HG02610 (cell line): ENCODE data around the gene MOK.
A peak's percentile ranks its signal among the peaks of the same experiment; 100 is the strongest.

ENCODE experiments used
- ATAC-seq: cut with Tn5 transposase; IDR thresholded peaks from one replicate; pipeline ENCODE4 v1.9.1; 2021; ENCODE audit warnings: mild to moderate bottlenecking, moderate library complexity; ENCODE audit not compliant: unreplicated experiment

The MOK gene

GRCh38 chr14:102209224-102209966 lies 95.6 kb downstream of the MOK start:
- ATAC-seq: no peak

DNA sequence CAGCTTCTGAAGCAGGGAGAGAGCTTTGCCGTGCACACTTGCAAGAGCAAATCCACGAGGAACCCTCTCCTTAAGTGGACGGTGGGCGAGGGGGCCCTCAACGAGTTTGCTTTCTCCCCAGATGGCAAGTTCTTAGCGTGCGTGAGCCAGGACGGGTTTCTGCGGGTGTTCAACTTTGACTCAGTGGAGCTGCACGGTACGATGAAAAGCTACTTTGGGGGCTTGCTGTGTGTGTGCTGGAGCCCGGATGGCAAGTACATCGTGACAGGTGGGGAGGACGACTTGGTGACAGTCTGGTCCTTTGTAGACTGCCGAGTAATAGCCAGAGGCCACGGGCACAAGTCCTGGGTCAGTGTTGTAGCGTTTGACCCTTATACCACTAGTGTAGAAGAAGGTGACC lies 96.2 kb downstream of the MOK start:
- ATAC-seq: no peak

DNA sequence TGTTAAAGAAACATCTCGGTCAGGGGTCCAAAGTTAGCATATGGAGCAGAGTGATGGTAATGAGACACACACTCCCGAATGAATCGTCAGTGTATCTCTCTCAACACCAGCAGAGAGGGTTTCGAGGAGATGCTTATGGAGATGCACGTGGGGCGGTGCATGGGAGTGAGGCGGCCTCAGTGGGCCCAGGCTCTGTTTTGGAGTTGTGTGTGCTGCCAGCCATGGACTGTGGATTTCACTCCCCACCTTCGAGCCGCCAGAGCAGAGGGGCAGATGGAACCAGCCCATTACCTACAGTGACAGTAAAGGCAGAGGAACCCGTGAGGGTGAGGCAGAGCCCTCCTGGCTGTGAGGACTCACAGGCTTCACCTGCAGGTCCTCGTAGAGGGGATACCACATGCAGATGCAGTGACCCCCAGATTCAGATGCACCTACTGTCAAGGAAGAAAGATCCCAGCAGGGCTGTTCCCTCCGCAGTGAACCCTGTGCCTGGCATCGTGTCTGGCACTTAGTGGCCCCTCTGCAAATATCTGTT lies 97.1 kb downstream of the MOK start:
- no peak for ATAC-seq

- ATAC-seq: no peak
Measured at GRCh38 chr14:102206918-102207317, 98.0 kb downstream of the MOK start.

DNA sequence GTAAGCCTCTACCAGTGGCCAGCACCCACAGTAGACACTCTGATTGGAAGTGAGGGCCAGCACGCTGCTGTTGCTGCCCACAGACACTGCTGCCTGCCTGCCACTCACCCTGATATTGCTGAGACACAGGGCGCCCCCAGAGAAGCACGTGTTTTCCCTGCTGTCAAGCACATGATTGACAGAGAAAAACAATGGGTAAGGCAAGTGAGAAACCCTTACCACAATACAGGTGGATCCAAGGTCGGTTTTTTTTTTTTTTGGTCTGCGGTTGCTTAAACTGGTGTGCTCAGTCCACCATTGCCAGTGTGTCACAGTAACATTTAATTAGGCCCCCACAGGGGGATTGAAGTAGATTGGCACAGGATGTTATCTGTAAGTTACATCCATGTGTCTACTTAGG lies 99.4 kb downstream of the MOK start:
- no peak for ATAC-seq

GRCh38 chr14:102203382-102203781 lies 101.6 kb downstream of the MOK start:
- no peak for ATAC-seq

GRCh38 chr14:102202944-102203343 lies 102.0 kb downstream of the MOK start:
- no peak for ATAC-seq

DNA sequence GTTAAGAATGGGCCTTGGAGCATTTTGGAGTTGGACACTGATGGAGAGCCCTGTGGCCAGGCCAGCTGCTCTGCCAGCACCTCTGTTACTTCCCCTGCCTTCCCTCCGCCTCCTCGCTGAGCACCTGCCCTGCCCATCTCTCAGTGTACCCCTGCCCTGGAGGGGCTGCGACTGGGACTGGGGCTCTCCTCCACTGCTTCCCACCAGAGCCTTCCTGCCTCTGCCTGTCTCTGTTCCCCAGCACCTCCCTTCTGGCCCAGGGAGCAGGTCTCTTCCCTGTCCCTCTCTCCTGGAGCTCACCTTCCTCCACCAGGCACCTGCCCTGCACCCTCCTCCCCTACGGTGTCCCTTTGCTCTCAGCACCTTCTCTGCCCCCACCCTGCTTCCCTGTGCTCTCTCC lies 103.2 kb downstream of the MOK start:
- ATAC-seq: peak; percentile 21

GRCh38 chr14:102201353-102201738 lies 103.6 kb downstream of the MOK start:
- peak; percentile 69 for ATAC-seq

GRCh38 chr14:102200690-102201352 lies 104.1 kb downstream of the MOK start:
- ATAC-seq: peak; percentile 16

- no peak for ATAC-seq
Measured at GRCh38 chr14:102197317-102197853, 107.6 kb downstream of the MOK start.

DNA sequence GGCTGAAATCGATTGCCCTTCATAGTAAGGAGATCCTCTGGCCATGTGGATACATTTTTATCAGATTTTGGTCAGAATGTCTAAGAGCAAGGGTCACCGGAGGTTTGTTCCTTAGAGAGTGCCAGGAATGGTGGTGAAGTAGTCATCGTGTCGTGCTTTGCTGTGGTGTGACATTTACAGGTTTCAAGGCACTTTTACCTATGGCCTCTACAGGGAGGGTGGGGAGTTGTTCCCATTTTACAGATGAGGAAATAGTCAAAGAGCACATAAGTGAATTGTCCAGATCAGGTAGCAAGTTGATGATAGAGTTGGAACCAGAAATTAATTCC lies 108.1 kb downstream of the MOK start:
- ATAC-seq: no peak

- ATAC-seq: no peak
Measured at GRCh38 chr14:102196039-102196901, 108.7 kb downstream of the MOK start.

- ATAC-seq: no peak
Measured at GRCh38 chr14:102195446-102195845, 109.5 kb downstream of the MOK start.

DNA sequence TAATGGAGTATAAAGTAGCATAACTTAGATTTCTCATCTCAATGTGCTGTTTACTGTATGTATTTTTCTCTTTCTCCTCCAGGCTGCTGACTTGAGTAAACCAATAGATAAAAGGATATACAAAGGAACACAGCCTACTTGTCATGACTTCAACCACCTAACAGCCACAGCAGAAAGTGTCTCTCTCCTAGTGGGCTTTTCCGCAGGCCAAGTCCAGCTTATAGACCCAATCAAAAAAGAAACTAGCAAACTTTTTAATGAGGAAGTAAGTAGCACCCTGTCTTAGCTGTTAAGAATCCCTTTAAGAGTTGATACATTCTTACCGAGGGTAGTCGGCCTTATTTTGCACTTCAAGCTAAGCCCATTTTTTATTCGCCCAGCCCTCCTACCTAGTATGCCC lies 110.1 kb downstream of the MOK start:
- ATAC-seq: no peak

DNA sequence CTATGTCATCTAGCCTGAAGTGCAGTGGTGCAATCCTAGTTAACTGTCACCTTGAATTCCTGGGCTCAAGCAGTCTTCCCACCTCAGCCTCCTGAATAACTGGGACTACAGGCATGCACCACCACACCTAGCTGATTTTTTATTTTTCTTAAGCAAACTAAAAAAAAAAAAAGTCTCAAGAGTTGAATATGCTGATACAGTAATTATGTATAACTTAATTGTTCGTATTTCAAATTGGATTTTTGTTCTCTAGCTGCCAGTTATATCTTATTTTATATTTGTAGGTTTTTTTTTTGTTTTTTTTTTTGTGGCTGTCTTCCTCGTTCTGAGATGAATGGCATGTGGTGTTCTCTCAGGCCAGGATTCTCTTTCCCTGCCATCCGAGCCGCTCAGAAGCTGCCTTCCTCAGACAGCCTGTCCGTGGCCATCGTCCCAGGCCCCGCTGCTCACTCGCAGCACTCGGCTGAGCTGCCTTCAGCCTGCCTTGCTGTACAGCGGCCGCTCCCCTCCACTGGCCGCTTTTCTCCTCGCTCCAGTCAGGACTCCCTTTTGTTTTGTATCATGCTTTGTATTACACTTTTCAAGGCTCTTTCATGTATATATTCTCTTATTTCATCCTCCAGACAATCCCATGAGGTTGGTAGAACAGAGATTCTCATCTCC lies 112.0 kb downstream of the MOK start:
- no peak for ATAC-seq

DNA sequence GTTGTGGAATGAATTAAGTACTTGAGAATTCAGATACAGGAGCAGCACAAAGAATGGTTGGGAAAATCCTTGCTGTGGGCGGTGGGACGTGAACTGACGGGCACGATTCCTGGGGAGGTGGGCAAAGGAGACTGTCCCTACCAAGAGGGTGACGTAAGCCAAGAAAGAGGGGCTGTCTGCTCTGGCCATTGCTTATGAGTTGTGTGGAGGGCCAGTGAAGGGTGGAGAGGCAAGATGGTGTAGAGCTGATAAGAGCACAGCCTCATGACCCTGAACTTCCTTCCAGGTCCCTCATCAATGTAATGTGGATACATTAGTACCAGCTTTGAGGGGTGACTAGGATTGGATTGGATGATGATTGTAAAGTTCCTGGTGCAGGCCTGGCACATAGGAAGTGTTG lies 115.1 kb downstream of the MOK start:
- ATAC-seq: no peak

DNA sequence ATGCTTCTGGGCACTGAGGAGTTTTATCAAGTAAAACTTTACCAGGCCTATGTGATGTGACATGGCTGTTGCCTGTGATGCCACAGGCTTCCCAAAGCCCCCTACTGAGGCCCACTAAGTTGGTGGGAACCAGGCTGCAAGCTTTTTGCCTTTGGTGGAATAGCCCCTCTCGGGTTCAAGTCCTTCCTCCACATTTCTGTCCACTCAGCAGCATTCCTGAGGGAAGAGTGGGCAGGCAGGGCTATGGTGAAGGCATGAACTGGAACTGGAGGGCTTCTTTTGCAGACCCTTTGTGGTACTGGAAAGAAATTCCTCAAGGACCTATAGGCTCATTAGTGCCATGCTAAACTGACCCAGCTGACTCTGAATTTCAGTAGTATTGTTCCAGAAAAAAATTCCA lies 116.8 kb downstream of the MOK start:
- no peak for ATAC-seq

DNA sequence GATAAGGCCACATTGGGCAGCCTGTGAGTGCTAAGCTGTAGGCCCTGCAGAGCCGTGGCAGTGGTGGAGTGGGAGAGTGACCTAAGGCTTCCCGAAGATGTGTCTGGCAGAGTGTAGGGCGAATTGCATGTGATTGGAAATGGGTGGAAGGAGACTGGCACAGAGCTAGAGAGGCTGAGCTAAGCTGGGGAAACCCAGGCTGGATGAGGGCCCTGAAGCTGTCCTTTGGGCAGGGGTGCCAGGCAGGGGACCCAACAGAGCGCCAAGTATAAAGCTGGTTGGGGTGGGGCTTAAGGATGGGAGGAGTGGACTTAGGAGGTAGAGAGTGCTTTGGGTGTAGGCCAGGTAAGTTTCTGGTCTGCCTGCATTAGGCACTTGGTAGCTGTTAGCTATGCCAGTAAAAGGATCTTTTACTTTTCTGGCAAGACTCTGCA lies 117.4 kb downstream of the MOK start:
- no peak for ATAC-seq

GRCh38 chr14:102187044-102187443 lies 117.9 kb downstream of the MOK start:
- no peak for ATAC-seq

- ATAC-seq: no peak
Measured at GRCh38 chr14:102185360-102185759, 119.6 kb downstream of the MOK start.
